Osteocyte (in vitro differentiated cells): ENCODE data around the gene SHMT1. TPM values are rescaled to one million over a fixed set of nuclear protein-coding genes. Genes with fewer than 3 reads are reported as not detected.
"Not testable (repeated sequence)": the region's sequence is repeated elsewhere in the genome, so short reads cannot be mapped to it uniquely, and the experiment has no call there.

Source experiments
- DNase-seq: peaks from one replicate; pipeline ENCODE4 v3.0.0; 2021; ENCODE audit warnings: mixed read lengths; ENCODE audit not compliant: unreplicated experiment; ENCODE audit errors: extremely low spot score
- H3K27ac Mint-ChIP-seq: one replicate; pipeline ENCODE4 v1.8.0; 2021; ENCODE audit warnings: mild to moderate bottlenecking, mixed read lengths; ENCODE audit not compliant: unreplicated experiment
- H3K27me3 Mint-ChIP-seq: one replicate; pipeline ENCODE4 v1.8.0; 2021; ENCODE audit warnings: mixed read lengths; ENCODE audit not compliant: unreplicated experiment
- H3K36me3 Mint-ChIP-seq: one replicate; pipeline ENCODE4 v1.8.0; 2021; ENCODE audit warnings: mixed read lengths; ENCODE audit not compliant: unreplicated experiment
- H3K4me1 Mint-ChIP-seq: one replicate; pipeline ENCODE4 v1.8.0; 2021; ENCODE audit warnings: mixed read lengths; ENCODE audit not compliant: unreplicated experiment
- H3K4me3 Mint-ChIP-seq: one replicate; pipeline ENCODE4 v1.8.0; 2021; ENCODE audit warnings: mild to moderate bottlenecking, moderate library complexity, mixed read lengths; ENCODE audit not compliant: unreplicated experiment
- H3K9me3 Mint-ChIP-seq: one replicate; pipeline ENCODE4 v1.8.0; 2021; ENCODE audit warnings: mixed read lengths; ENCODE audit not compliant: unreplicated experiment
- CTCF ChIP-seq: fragments of 200-600 bp; sonication (generic); IDR thresholded peaks from 2 replicates; pipeline ENCODE4 v1.5.0; 2021; ENCODE audit warnings: antibody characterized with exemption, mild to moderate bottlenecking, moderate library complexity
- total RNA-seq: library from RNA; stranded (reverse); gene quantifications from 2 replicates; pipeline ENCODE4 v1.2.1, GENCODE V29; 2021

The SHMT1 gene
- total RNA-seq, 1 donor from 2014 or later = 5.4 TPM

GRCh38 chr17:18356624-18357023 is 6.7 kb downstream of the SHMT1 start:
- Mint-ChIP-seq H3K36me3 (no peaks in the 10 kb centered on the region), H3K27ac (no peak overlapping the region)
- DNase-seq = no peak

GRCh38 chr17:18353541-18353940 is 9.8 kb downstream of the SHMT1 start:
- no peaks in the 10 kb centered on the region for H3K4me1 Mint-ChIP-seq
- DNase-seq = no peak
- H3K4me3 Mint-ChIP-seq = no peak overlapping the region
- TF ChIP-seq CTCF = no peak
- H3K9me3 Mint-ChIP-seq = no peaks in the 10 kb centered on the region
- H3K27ac Mint-ChIP-seq = no peak overlapping the region
- no peaks in the 10 kb centered on the region for H3K27me3 Mint-ChIP-seq
- no peaks in the 10 kb centered on the region for H3K36me3 Mint-ChIP-seq

More at GRCh38 chr17:18356624-18357023, 6.7 kb downstream of the SHMT1 start:
- Mint-ChIP-seq H3K4me1 (no peaks in the 10 kb centered on the region), H3K9me3 (no peaks in the 10 kb centered on the region), H3K27me3 (no peaks in the 10 kb centered on the region), H3K4me3 (no peak overlapping the region)
- no peak for TF ChIP-seq CTCF

- Mint-ChIP-seq H3K36me3 (no peaks in the 10 kb centered on the region), H3K4me3 (no peak overlapping the region), H3K27me3 (no peaks in the 10 kb centered on the region), H3K27ac (no peak overlapping the region), H3K4me1 (no peaks in the 10 kb centered on the region), H3K9me3 (no peaks in the 10 kb centered on the region)
- DNase-seq = no peak
- TF ChIP-seq CTCF = no peak
These were observed 19.3 kb downstream of the SHMT1 start for GRCh38 chr17:18344021-18344420.

DNA sequence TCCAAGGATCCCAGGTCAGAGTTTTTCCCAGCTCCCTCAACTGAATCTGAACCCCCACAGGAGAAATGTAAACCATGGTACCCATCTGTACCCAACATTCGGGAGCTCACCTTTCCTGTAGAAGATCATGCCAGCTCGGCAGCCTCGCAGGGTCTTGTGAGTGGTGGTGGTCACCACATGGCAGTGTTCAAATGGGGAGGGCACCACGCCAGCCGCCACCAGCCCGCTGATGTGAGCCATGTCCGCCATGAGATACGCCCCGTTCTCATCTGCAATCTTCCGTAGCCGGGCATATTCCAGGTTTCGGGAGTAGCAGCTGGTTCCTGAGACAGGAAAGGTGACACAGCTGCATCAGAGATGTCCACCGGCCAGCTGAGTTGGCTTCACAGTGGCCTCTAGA is 23.4 kb downstream of the SHMT1 start:
- Mint-ChIP-seq H3K27me3 (no peaks in the 10 kb centered on the region), H3K4me3 (no peak overlapping the region), H3K4me1 (no peaks in the 10 kb centered on the region), H3K27ac (no peak overlapping the region), H3K36me3 (peaks cover 1% of the 10 kb centered on the region), H3K9me3 (no peaks in the 10 kb centered on the region)
- no peak for TF ChIP-seq CTCF
- no peak for DNase-seq

DNA sequence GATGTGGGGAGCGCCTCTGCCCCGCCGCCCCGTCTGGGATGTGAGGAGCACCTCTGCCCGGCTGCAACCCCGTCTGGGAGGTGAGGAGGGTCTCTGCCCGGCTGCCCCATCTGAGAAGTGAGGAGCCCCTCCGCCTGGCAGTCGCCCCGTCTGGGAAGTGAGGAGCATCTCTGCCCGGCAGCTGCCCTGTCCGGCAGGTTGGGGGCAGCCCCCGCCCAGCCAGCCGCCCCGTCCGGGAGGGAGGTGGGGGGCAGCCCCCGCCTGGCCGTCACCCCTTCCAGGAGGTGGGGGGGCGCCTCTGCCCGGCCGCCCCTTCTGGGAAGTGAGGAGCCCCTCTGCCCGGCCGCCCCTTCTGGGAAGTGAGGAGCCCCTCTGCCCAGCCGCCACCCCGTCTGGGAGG is 25.2 kb downstream of the SHMT1 start:
- H3K27ac Mint-ChIP-seq, H3K9me3 Mint-ChIP-seq, H3K36me3 Mint-ChIP-seq, H3K4me3 Mint-ChIP-seq, DNase-seq, H3K4me1 Mint-ChIP-seq, H3K27me3 Mint-ChIP-seq: not testable (repeated sequence)

- DNase-seq = no peak
These were observed 30.4 kb downstream of the SHMT1 start for GRCh38 chr17:18332909-18333489.

More at GRCh38 chr17:18332909-18333489, 30.4 kb downstream of the SHMT1 start:
- Mint-ChIP-seq H3K27me3 (no peaks in the 10 kb centered on the region), H3K27ac (no peak overlapping the region), H3K9me3 (no peaks in the 10 kb centered on the region), H3K36me3 (peaks cover 6% of the 10 kb centered on the region), H3K4me1 (no peaks in the 10 kb centered on the region), H3K4me3 (no peak overlapping the region)
- TF ChIP-seq CTCF = no peak
